Hepatocyte (in vitro differentiated cells): Measurements from ENCODE around the gene ADIPOR1.

ENCODE experiments used
- CTCF ChIP-seq: fragments of 200-600 bp; sonication (generic); IDR thresholded peaks from 2 replicates; pipeline ENCODE4 v1.5.1; 2016; ENCODE audit warnings: antibody characterized with exemption, mild to moderate bottlenecking; ENCODE audit not compliant: poor library complexity
- EZH2phosphoT487 ChIP-seq: fragments of 200-600 bp; sonication (generic); IDR thresholded peaks from one replicate; pipeline ENCODE4 v1.6.1; 2018; ENCODE audit warnings: antibody characterized with exemption, mild to moderate bottlenecking, low read depth, moderate library complexity; ENCODE audit not compliant: unreplicated experiment, severe bottlenecking

GRCh38 chr1:202952818-202953217, 5.3 kb downstream of the ADIPOR1 start:
- TF ChIP-seq CTCF (no peak), EZH2phosphoT487 (no peak)
